HL-60 (cell line): ENCODE measurements around the gene ST6GALNAC6.

Source experiments
- DNase-seq, 2 experiments: peaks; one replicate each; pipeline ENCODE4 v3.0.0-alpha.2; 2010 to 2020; ENCODE audit warnings: low read depth in 1 of 2, low spot score in 1 of 2
- H3K27ac ChIP-seq: fragments of 250-450 bp; sonication (Bioruptor Pico); replicated peaks from 2 replicates; pipeline ENCODE4 v1.5.1; 2020; ENCODE audit warnings: mild to moderate bottlenecking, moderate library complexity
- H3K27me3 ChIP-seq: fragments of 250-450 bp; sonication (Bioruptor Pico); 2 replicates; pipeline ENCODE4 v1.5.1; 2021; ENCODE audit warnings: mild to moderate bottlenecking, moderate library complexity; ENCODE audit not compliant: insufficient read depth, poor library complexity, severe bottlenecking
- H3K4me3 ChIP-seq: replicated peaks from 2 replicates; pipeline ENCODE4 v1.5.1; 2011; ENCODE audit warnings: mild to moderate bottlenecking, control low read depth, low read length; ENCODE audit not compliant: insufficient read depth
- GABPA ChIP-seq: IDR thresholded peaks from 2 replicates; pipeline ENCODE4 v1.6.1; 2012; ENCODE audit warnings: low read depth
- POLR2AphosphoS5 ChIP-seq: IDR thresholded peaks from 2 replicates; pipeline ENCODE4 v1.6.1; 2012; ENCODE audit warnings: low read depth
- SPI1 ChIP-seq: IDR thresholded peaks from 2 replicates; pipeline ENCODE4 v1.6.1; 2012; ENCODE audit warnings: low read depth, mild to moderate bottlenecking, borderline replicate concordance
- TF ChIP-seq, protein P1 (sequence below): IDR thresholded peaks from one replicate; pipeline ENCODE4 v1.5.1; 2011; ENCODE audit warnings: low read length, control low read depth, inconsistent platforms; ENCODE audit not compliant: insufficient read depth
- TF ChIP-seq, protein P2 (sequence below): IDR thresholded peaks from 2 replicates; pipeline ENCODE4 v1.6.1; 2012; ENCODE audit warnings: low read depth; ENCODE audit not compliant: insufficient replicate concordance

Gene ST6GALNAC6

DNA sequence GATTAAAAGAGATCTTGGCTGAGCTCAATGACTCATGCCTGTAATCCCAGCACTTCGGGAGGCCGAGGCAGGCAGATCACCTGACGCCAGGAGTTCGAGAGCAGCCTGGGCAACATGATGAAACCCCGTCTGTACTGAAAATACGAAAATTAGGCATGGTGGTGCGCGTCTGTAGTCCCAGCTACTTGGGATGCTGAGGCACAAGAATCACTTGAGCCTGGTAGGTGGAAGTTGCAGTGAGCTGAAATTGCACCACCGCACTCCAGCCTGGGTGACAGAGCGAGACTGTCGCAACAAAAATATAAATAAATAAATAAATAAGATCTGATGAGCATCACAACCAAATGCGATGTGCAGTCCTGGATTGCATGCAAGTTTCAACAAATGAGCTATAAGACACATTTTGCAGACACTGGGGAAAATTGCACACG, 36.2 kb downstream of the ST6GALNAC6 start:
- H3K27me3 ChIP-seq, result no peaks in the 10 kb centered on the region
- DNase-seq, result peak; percentile 55 to 80

DNA sequence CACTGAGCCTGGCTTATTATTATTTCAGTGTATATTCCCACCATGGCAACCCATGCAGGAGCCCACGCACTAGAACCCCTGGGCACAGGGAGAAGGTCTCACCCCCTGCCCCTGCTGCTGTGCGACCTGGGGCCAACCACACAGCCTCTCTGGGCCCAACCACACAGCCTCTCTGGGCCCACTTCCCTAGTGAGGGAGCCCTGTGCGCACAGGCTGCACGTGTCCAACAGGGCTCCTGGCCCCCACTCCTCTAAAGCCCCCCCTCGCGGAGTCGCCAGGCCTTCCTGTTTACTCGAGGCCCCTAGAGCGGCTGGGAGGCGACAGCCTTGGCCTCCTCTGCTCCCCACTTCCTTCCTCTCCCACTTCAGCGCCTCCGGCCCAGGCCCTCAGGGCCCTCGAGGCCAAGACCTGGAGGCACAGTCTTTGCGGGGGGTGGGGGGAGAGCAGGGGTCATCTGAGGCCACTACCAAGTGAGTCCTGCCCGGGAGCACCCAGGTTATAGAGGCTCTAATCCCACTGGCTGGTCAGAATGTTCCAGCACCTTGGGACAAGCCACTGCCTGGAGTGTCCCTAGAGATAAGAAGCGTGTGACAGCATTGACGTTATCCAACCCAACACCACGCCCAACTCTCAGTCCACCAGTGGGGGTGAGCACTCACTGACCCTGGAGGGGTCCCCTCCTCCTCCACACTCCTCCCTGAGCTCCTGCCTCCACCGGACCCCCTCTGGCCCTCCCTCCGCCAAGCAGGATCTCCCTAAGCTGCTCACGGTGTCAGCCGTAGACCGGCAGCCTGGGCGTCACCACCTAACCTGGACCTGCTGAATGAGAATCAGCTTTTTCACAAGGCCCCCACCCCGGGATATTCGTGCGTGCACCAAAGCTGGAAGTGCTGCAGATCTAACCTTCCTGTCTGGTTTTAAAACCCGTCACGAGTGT, 37.1 kb downstream of the ST6GALNAC6 start:
- Histone ChIP-seq H3K4me3 (no peak overlapping the region), H3K27ac (peak overlapping the region; percentile 95), H3K27me3 (no peaks in the 10 kb centered on the region)
- peak; percentile 86; the same call in 1 of the 2 replicates for TF ChIP-seq POLR2AphosphoS5
- 0 out of 2 replicates have a peak, but pooled peaks have one; percentile 30 for TF ChIP-seq GABPA
- TF ChIP-seq, protein P1, sequence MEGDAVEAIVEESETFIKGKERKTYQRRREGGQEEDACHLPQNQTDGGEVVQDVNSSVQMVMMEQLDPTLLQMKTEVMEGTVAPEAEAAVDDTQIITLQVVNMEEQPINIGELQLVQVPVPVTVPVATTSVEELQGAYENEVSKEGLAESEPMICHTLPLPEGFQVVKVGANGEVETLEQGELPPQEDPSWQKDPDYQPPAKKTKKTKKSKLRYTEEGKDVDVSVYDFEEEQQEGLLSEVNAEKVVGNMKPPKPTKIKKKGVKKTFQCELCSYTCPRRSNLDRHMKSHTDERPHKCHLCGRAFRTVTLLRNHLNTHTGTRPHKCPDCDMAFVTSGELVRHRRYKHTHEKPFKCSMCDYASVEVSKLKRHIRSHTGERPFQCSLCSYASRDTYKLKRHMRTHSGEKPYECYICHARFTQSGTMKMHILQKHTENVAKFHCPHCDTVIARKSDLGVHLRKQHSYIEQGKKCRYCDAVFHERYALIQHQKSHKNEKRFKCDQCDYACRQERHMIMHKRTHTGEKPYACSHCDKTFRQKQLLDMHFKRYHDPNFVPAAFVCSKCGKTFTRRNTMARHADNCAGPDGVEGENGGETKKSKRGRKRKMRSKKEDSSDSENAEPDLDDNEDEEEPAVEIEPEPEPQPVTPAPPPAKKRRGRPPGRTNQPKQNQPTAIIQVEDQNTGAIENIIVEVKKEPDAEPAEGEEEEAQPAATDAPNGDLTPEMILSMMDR, result no peak
- TF ChIP-seq, protein P2, sequence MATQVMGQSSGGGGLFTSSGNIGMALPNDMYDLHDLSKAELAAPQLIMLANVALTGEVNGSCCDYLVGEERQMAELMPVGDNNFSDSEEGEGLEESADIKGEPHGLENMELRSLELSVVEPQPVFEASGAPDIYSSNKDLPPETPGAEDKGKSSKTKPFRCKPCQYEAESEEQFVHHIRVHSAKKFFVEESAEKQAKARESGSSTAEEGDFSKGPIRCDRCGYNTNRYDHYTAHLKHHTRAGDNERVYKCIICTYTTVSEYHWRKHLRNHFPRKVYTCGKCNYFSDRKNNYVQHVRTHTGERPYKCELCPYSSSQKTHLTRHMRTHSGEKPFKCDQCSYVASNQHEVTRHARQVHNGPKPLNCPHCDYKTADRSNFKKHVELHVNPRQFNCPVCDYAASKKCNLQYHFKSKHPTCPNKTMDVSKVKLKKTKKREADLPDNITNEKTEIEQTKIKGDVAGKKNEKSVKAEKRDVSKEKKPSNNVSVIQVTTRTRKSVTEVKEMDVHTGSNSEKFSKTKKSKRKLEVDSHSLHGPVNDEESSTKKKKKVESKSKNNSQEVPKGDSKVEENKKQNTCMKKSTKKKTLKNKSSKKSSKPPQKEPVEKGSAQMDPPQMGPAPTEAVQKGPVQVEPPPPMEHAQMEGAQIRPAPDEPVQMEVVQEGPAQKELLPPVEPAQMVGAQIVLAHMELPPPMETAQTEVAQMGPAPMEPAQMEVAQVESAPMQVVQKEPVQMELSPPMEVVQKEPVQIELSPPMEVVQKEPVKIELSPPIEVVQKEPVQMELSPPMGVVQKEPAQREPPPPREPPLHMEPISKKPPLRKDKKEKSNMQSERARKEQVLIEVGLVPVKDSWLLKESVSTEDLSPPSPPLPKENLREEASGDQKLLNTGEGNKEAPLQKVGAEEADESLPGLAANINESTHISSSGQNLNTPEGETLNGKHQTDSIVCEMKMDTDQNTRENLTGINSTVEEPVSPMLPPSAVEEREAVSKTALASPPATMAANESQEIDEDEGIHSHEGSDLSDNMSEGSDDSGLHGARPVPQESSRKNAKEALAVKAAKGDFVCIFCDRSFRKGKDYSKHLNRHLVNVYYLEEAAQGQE, result no peak
- peak; percentile 91 for TF ChIP-seq SPI1
- peak; percentile 87 to 97 for DNase-seq

More for the DNA sequence above, 36.2 kb downstream of the ST6GALNAC6 start:
- Histone ChIP-seq H3K27ac (peak overlapping the region; percentile 95), H3K4me3 (no peak overlapping the region)
- TF ChIP-seq, protein P1, result no peak
- TF ChIP-seq SPI1, result no peak
- TF ChIP-seq POLR2AphosphoS5, result no peak
- TF ChIP-seq, protein P2, result no peak
- no peak for TF ChIP-seq GABPA

DNA sequence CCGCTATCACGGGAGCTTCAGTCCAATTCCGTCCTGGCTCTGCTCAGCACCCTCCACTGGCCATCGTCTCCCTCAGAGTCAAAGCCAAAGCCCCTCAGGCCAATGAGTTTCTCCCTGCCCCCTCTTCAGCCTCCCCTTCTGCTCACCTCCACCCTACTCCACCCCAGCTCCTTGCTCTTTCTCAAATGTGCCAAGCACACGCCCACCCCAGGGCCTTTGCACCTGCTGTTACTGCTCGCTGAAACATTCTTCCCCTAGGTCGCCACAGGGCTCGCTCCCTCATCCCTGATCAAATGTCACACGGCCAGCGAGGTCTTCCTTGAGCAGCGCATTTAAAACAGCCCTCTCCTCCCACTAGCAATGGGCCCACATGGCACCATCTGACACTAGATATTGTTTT, 38.6 kb downstream of the ST6GALNAC6 start:
- TF ChIP-seq SPI1, result no peak
- no peak for TF ChIP-seq POLR2AphosphoS5
- TF ChIP-seq, protein P1, result no peak
- TF ChIP-seq GABPA, result no peak
- TF ChIP-seq, protein P2, result no peak
- H3K4me3 ChIP-seq, result no peak overlapping the region
- H3K27me3 ChIP-seq, result no peaks in the 10 kb centered on the region
- no peak for DNase-seq
- H3K27ac ChIP-seq, result no peak overlapping the region
